ENCODE results near the gene FOXD1.

DNA sequence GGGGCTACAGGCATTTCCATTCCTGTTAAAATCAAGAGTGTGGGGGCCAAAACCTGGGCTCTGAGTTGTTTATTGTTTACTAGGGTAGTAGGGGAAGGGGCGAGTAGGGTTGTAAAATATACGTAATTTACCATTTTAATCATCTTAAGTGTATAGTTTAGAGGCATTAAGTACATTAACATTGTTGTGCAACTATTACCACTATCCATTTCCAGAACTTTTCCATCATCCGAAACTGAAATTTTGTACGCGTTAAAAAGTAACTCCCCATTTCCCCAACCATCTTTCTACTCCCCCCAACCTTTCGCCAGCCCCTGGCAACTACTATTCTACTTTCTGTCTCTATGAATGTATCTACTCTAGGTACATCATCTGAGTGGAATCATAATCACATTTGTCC, 3.6 kb upstream of the FOXD1 start:
- TF ChIP-seq, protein P1, sequence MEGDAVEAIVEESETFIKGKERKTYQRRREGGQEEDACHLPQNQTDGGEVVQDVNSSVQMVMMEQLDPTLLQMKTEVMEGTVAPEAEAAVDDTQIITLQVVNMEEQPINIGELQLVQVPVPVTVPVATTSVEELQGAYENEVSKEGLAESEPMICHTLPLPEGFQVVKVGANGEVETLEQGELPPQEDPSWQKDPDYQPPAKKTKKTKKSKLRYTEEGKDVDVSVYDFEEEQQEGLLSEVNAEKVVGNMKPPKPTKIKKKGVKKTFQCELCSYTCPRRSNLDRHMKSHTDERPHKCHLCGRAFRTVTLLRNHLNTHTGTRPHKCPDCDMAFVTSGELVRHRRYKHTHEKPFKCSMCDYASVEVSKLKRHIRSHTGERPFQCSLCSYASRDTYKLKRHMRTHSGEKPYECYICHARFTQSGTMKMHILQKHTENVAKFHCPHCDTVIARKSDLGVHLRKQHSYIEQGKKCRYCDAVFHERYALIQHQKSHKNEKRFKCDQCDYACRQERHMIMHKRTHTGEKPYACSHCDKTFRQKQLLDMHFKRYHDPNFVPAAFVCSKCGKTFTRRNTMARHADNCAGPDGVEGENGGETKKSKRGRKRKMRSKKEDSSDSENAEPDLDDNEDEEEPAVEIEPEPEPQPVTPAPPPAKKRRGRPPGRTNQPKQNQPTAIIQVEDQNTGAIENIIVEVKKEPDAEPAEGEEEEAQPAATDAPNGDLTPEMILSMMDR (IDR thresholded peaks at IDR 0.05): no peak
- TF ChIP-seq EZH2 (IDR thresholded peaks at IDR 0.05): no peak

Data from neural progenitor cell (in vitro differentiated cells).